ENCODE measurements around the gene LEMD1.

DNA sequence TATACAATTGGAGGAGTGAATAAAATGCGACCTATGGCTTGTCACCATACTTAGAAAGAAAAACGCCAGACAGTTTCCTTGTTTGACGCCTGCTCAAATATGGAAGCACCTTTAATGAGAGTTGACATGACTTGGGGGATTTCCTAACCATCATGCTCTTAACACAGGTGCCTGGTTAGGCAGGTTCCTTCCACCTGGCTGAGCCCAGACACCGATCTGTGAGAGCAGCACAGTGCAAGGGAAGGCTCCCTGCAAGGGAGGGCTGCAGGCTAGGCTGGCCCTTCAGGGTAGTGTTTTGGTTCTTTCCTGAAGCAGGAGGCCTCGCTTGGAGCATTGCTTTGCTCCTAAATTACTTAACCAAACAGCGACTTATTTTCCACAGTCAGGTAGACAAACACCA, 40.6 kb downstream of the LEMD1 start:
- TF ChIP-seq TAF1 (IDR thresholded peaks at IDR 0.05; ENCODE audit: borderline replicate concordance, insufficient read depth, low read length) (no peak), POLR2AphosphoS5 (IDR thresholded peaks at IDR 0.05; ENCODE audit: low read depth, low read length) (no peak), FOXP2 (optimal IDR thresholded peaks at IDR 0.05; ENCODE audit: borderline replicate concordance, extremely low read depth, extremely low read length, insufficient read depth) (no peak), SIN3A (IDR thresholded peaks at IDR 0.05; ENCODE audit: borderline replicate concordance, insufficient read depth, low read length) (no peak)
